ENCODE measurements around the gene DNMT3A. TPM values are rescaled to one million over a fixed set of nuclear protein-coding genes. Genes with fewer than 3 reads are reported as not detected.
A peak's percentile ranks its signal among the peaks of the same experiment; 100 is the strongest.

DNMT3A gene
- total RNA-seq, 4 donors from 2014 or later, result 16.1 to 33.7 (median 21.0) TPM

- intact Hi-C loops (cut with DNase I; ENCODE audit: low total_unique reads) (loop anchor here (2.0 to 10.0 kb wide), 2 partner anchors 21 to 73 kb away; no protein-coding TSS in a partner anchor), in situ Hi-C loops (cut with MboI; ENCODE audit: low pct_ligation_motif_present in 1 of 4, low pct_unique_long_range_greater_than_20kb in 1 of 4, low sequenced_read_pairs in 3 of 4) (no loop called here)
- TF ChIP-seq POLR2A (IDR thresholded peaks at IDR 0.05), result no peak
- TF ChIP-seq, protein P1, sequence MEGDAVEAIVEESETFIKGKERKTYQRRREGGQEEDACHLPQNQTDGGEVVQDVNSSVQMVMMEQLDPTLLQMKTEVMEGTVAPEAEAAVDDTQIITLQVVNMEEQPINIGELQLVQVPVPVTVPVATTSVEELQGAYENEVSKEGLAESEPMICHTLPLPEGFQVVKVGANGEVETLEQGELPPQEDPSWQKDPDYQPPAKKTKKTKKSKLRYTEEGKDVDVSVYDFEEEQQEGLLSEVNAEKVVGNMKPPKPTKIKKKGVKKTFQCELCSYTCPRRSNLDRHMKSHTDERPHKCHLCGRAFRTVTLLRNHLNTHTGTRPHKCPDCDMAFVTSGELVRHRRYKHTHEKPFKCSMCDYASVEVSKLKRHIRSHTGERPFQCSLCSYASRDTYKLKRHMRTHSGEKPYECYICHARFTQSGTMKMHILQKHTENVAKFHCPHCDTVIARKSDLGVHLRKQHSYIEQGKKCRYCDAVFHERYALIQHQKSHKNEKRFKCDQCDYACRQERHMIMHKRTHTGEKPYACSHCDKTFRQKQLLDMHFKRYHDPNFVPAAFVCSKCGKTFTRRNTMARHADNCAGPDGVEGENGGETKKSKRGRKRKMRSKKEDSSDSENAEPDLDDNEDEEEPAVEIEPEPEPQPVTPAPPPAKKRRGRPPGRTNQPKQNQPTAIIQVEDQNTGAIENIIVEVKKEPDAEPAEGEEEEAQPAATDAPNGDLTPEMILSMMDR (IDR thresholded peaks at IDR 0.05), result no peak
- no peak for TF ChIP-seq EP300 (IDR thresholded peaks at IDR 0.05; ENCODE audit: low read depth)
- no peak for TF ChIP-seq POLR2AphosphoS5 (IDR thresholded peaks at IDR 0.05)
- no peaks in the 10 kb centered on the region for H3K27me3 ChIP-seq
- H3K9me3 ChIP-seq, result no peaks in the 10 kb centered on the region
- WGBS, 2 donors (ENCODE audit: low coverage in 1 of 2), result 35 to 75% methylated on average over 2 of the region's 2 CpGs
- DNase-seq, result no peak
- peak overlapping the region in 2 of 4 donors; percentile 35 to 65 for H3K27ac ChIP-seq
- H3K4me3 ChIP-seq, result no peak overlapping the region
- H3K4me1 ChIP-seq, result peaks cover 0 to 11% (median 0%) of the 10 kb centered on the region in 4 donors
- H3K36me3 ChIP-seq, result no peaks in the 10 kb centered on the region
These were observed 6.1 kb upstream of the DNMT3A start for GRCh38 chr2:25347846-25348245.

- Histone ChIP-seq H3K4me3 (no peak overlapping the region), H3K36me3 (no peaks in the 10 kb centered on the region), H3K27me3 (no peaks in the 10 kb centered on the region), H3K4me1 (peaks cover 0 to 15% (median 0%) of the 10 kb centered on the region in 4 donors), H3K9me3 (no peaks in the 10 kb centered on the region), H3K27ac (peak overlapping the region in 2 of 4 donors; percentile 35 to 65)
- in situ Hi-C loops (cut with MboI; ENCODE audit: low pct_ligation_motif_present in 1 of 4, low pct_unique_long_range_greater_than_20kb in 1 of 4, low sequenced_read_pairs in 3 of 4) (no loop called here), intact Hi-C loops (cut with DNase I; ENCODE audit: low total_unique reads) (loop anchor here (2.0 to 10.0 kb wide), 2 partner anchors 21 to 73 kb away; no protein-coding TSS in a partner anchor)
- TF ChIP-seq, protein P1 (IDR thresholded peaks at IDR 0.05), result no peak
- TF ChIP-seq EP300 (IDR thresholded peaks at IDR 0.05; ENCODE audit: low read depth), result no peak
- no peak for TF ChIP-seq POLR2A (IDR thresholded peaks at IDR 0.05)
- no peak for TF ChIP-seq POLR2AphosphoS5 (IDR thresholded peaks at IDR 0.05)
- WGBS, 2 donors (ENCODE audit: low coverage in 1 of 2), result 63 to 71% methylated on average over 4 to 7 of the region's 7 CpGs
- no peak for DNase-seq
These were observed 5.6 kb upstream of the DNMT3A start for GRCh38 chr2:25347205-25347815.

- H3K27ac ChIP-seq, result no peak overlapping the region
- in situ Hi-C loops (cut with MboI; ENCODE audit: low pct_ligation_motif_present in 1 of 4, low pct_unique_long_range_greater_than_20kb in 1 of 4, low sequenced_read_pairs in 3 of 4), result no loop called here
- no peaks in the 10 kb centered on the region for H3K36me3 ChIP-seq
- DNase-seq, result no peak
- H3K27me3 ChIP-seq, result no peaks in the 10 kb centered on the region
- intact Hi-C loops (cut with DNase I; ENCODE audit: low total_unique reads), result loop anchor here (2.0 to 10.0 kb wide), 2 partner anchors 33 to 69 kb away; no protein-coding TSS in a partner anchor
- TF ChIP-seq POLR2A (IDR thresholded peaks at IDR 0.05), result no peak
- no peak for TF ChIP-seq POLR2AphosphoS5 (IDR thresholded peaks at IDR 0.05)
- TF ChIP-seq, protein P1 (IDR thresholded peaks at IDR 0.05), result no peak
- TF ChIP-seq EP300 (IDR thresholded peaks at IDR 0.05; ENCODE audit: low read depth), result no peak
- H3K9me3 ChIP-seq, result no peaks in the 10 kb centered on the region
- H3K4me1 ChIP-seq, result peaks cover 8 to 36% (median 17%) of the 10 kb centered on the region in 4 donors
- 85 to 92% methylated on average over 4 to 20 of the region's 21 CpGs for WGBS, 2 donors (ENCODE audit: low coverage in 1 of 2)
- no peak overlapping the region for H3K4me3 ChIP-seq
These were observed 1.6 kb upstream of the DNMT3A start for GRCh38 chr2:25343187-25343825.

DNA sequence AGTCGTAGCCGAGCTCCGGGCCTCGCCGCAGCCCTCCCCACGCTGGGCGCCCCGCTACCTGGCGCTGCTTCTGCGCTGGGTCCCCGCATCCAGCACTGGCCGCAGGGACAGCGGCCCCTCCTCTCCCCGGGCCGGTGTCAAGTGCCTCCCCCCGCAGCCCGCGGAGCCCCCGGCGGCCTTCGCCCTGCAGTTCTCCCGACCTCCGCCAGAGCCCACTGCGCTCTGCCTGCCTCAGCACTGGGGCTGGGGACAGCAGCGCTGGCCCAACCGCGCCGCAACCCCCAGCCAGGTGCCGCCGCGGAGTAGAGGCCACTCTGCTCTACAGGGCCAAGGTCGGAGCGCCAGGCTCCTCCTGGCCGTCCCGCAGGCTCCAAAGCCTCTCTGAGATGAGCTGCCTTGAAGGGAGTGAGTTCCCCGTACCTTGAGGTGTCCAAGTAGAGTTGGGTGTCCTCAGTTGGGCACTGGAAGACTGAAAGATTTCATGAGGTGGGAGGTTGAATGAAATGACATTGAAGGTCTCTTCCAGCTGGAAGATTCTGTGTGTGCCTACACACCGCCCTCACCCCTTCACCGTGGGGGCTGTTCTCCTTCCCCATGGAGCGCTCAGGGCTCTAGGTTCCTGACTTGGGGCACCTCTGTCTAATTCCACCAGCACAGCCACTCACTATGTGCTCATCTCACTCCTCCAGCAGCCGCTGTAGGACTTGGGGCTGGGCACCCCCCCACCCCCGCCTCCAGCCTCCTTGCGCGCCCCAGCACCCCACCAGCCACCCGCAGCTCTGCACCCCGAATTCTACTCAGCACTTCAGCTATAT lies 854 bp upstream of the DNMT3A start:
- DNase-seq, result peak; percentile 87
- no peaks in the 10 kb centered on the region for H3K27me3 ChIP-seq
- H3K4me1 ChIP-seq, result peaks cover 15 to 34% (median 22%) of the 10 kb centered on the region in 4 donors
- H3K36me3 ChIP-seq, result no peaks in the 10 kb centered on the region
- 38% methylated on average over 22 of the region's 45 CpGs; no CpG with 5 or more reads in 1 of the 2 donors for WGBS, 2 donors (ENCODE audit: low coverage in 1 of 2)
- H3K27ac ChIP-seq, result peak overlapping the region; percentile 81 to 91 (median 86)
- intact Hi-C loops (cut with DNase I; ENCODE audit: low total_unique reads), result loop anchor here (2.0 to 10.0 kb wide), 2 partner anchors 34 to 68 kb away; no protein-coding TSS in a partner anchor
- TF ChIP-seq, protein P1 (IDR thresholded peaks at IDR 0.05), result peak; percentile 98 to 99 (median 98)
- TF ChIP-seq EP300 (IDR thresholded peaks at IDR 0.05; ENCODE audit: low read depth) (no peak), POLR2AphosphoS5 (IDR thresholded peaks at IDR 0.05) (peak in 2 of 3 donors; percentile 44 to 48)
- in situ Hi-C loops (cut with MboI; ENCODE audit: low pct_ligation_motif_present in 1 of 4, low pct_unique_long_range_greater_than_20kb in 1 of 4, low sequenced_read_pairs in 3 of 4), result no loop called here
- H3K9me3 ChIP-seq, result no peaks in the 10 kb centered on the region
- peak overlapping the region; percentile 69 to 82 (median 78) for H3K4me3 ChIP-seq
